Measurements from ENCODE around the gene TMEM9.

Gene TMEM9

DNA sequence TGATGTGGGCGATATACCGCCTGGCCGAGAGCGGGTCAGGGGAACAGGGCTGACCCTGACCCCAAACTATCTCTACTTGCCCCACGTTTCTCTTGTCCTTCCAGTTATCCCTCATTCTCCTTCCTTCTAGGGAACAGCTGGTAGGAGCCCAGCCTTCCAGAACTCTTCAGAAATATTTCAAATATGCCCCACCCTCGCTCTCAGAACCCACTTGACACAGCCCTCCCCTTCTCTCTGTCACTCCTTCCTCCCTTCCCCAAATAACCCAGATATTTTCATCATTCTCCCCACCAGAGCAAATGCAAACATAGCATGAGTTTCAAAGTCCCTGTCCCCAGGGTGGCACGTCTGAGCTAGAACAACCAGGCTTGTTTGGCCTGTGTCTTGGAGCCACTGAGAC lies 43.1 kb downstream of the TMEM9 start:
- Histone ChIP-seq H3K4me1 (ENCODE audit: control insufficient read depth in 1 of 2, insufficient read depth in 2 of 2, low read length in 2 of 2) (peaks cover 0 to 15% of the 10 kb centered on the region in 2 donors), H3K9me3 (ENCODE audit: control insufficient read depth in 1 of 2, low read length in 2 of 2) (no peaks in the 10 kb centered on the region), H3K27ac (ENCODE audit: low read length) (no peak overlapping the region), H3K27me3 (ENCODE audit: low read depth, low read length) (no peaks in the 10 kb centered on the region), H3K4me3 (ENCODE audit: low read depth in 1 of 2, low read length in 2 of 2) (no peak overlapping the region), H3K36me3 (ENCODE audit: control insufficient read depth in 1 of 2, insufficient read depth in 2 of 2, low read length in 2 of 2) (no peaks in the 10 kb centered on the region)

DNA sequence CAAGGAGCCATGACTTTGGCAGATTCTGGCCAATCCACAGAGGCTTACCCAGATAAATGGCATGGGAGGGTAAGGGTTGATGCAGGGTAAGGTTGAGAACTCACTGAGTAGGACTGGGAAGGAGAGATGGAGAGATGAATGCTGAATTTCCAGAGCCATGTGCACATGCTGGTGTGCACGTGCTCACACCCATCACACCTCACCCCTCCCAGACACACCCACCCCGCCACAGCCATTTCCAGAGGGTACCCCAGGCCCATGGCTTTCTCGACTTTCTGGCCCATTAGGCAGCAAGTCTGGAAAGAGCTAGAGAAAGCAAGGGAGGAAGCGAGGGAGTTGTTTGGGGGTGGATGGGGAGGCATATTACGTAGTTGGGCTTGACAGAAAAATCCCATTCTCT lies 43.7 kb downstream of the TMEM9 start:
- Histone ChIP-seq H3K9me3 (ENCODE audit: control insufficient read depth in 1 of 2, low read length in 2 of 2) (no peaks in the 10 kb centered on the region), H3K4me1 (ENCODE audit: control insufficient read depth in 1 of 2, insufficient read depth in 2 of 2, low read length in 2 of 2) (peaks cover 0 to 15% of the 10 kb centered on the region in 2 donors), H3K27ac (ENCODE audit: low read length) (no peak overlapping the region), H3K27me3 (ENCODE audit: low read depth, low read length) (no peaks in the 10 kb centered on the region), H3K4me3 (ENCODE audit: low read depth in 1 of 2, low read length in 2 of 2) (no peak overlapping the region), H3K36me3 (ENCODE audit: control insufficient read depth in 1 of 2, insufficient read depth in 2 of 2, low read length in 2 of 2) (no peaks in the 10 kb centered on the region)

DNA sequence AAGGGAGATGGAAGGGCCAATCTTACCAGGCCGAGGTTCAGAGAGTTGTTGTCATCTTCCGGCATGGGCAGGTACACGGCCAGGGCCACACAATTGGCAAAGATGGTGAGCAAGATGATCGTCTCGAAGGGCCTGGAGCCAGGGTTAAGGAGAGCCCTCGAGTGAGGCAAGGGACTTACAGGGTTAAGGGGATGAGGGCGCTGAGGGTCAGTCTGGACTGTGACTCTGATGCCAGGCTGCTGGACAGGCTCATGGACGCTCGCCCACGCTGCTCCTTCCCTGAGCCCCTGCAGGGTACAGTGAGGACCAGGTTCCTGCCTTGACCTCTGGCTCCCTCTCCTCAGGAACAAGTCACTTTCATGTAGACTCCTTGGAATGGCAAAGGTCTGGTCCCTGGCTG lies 44.1 kb downstream of the TMEM9 start:
- no peaks in the 10 kb centered on the region for H3K36me3 ChIP-seq (ENCODE audit: control insufficient read depth in 1 of 2, insufficient read depth in 2 of 2, low read length in 2 of 2)
- H3K27ac ChIP-seq (ENCODE audit: low read length) = no peak overlapping the region
- peaks cover 0 to 13% of the 10 kb centered on the region in 2 donors for H3K4me1 ChIP-seq (ENCODE audit: control insufficient read depth in 1 of 2, insufficient read depth in 2 of 2, low read length in 2 of 2)
- H3K27me3 ChIP-seq (ENCODE audit: low read depth, low read length) = no peaks in the 10 kb centered on the region
- no peak overlapping the region for H3K4me3 ChIP-seq (ENCODE audit: low read depth in 1 of 2, low read length in 2 of 2)
- no peaks in the 10 kb centered on the region for H3K9me3 ChIP-seq (ENCODE audit: control insufficient read depth in 1 of 2, low read length in 2 of 2)

DNA sequence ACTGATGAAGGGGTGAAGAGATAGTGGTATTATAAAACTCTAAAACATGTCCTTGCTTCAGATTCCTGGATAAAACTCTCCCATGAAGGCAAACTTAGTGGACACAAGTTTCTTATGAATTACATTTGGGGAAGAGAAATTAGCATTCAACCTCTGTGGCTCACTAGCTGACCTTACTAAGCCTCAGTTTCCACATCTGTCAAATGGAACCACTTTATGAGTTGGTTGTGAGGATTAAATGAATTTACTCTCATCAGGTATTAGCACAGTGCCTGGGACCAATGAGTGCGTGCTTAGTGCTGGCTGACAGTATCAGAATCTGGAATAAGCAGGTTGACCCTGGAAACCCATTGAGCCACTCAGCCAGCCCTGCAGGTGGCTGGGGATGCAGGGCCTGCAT lies 44.6 kb downstream of the TMEM9 start:
- peaks cover 0 to 10% of the 10 kb centered on the region in 2 donors for H3K4me1 ChIP-seq (ENCODE audit: control insufficient read depth in 1 of 2, insufficient read depth in 2 of 2, low read length in 2 of 2)
- H3K27ac ChIP-seq (ENCODE audit: low read length) = no peak overlapping the region
- no peak overlapping the region for H3K4me3 ChIP-seq (ENCODE audit: low read depth in 1 of 2, low read length in 2 of 2)

DNA sequence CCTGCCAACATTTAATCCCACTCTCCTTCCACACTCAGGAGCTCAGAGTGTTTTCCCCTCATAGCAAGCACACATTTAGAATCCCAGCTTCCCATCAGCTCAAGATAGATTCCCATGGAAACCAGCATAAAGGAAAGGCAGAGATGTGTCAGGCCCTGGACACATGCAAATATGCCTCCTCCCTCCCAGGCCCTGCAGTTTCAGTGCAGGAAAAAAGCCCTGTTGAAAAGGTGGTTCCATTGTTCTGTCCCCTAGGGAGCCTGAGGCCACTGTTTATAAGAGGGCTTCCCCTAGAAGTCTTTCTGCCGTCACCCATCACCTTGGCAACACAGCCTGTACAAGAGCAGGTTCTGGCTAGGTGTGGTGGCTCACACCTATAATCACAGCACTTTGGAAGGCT lies 45.7 kb downstream of the TMEM9 start:
- no peak overlapping the region for H3K4me3 ChIP-seq (ENCODE audit: low read depth in 1 of 2, low read length in 2 of 2)
- no peak overlapping the region for H3K27ac ChIP-seq (ENCODE audit: low read length)
- no peaks in the 10 kb centered on the region for H3K27me3 ChIP-seq (ENCODE audit: low read depth, low read length)
- peaks cover 0 to under 1% of the 10 kb centered on the region in 2 donors for H3K4me1 ChIP-seq (ENCODE audit: control insufficient read depth in 1 of 2, insufficient read depth in 2 of 2, low read length in 2 of 2)
- H3K9me3 ChIP-seq (ENCODE audit: control insufficient read depth in 1 of 2, low read length in 2 of 2) = no peaks in the 10 kb centered on the region
- no peaks in the 10 kb centered on the region for H3K36me3 ChIP-seq (ENCODE audit: control insufficient read depth in 1 of 2, insufficient read depth in 2 of 2, low read length in 2 of 2)

More for the DNA sequence above, 44.6 kb downstream of the TMEM9 start:
- Histone ChIP-seq H3K9me3 (ENCODE audit: control insufficient read depth in 1 of 2, low read length in 2 of 2) (no peaks in the 10 kb centered on the region), H3K27me3 (ENCODE audit: low read depth, low read length) (no peaks in the 10 kb centered on the region), H3K36me3 (ENCODE audit: control insufficient read depth in 1 of 2, insufficient read depth in 2 of 2, low read length in 2 of 2) (no peaks in the 10 kb centered on the region)

DNA sequence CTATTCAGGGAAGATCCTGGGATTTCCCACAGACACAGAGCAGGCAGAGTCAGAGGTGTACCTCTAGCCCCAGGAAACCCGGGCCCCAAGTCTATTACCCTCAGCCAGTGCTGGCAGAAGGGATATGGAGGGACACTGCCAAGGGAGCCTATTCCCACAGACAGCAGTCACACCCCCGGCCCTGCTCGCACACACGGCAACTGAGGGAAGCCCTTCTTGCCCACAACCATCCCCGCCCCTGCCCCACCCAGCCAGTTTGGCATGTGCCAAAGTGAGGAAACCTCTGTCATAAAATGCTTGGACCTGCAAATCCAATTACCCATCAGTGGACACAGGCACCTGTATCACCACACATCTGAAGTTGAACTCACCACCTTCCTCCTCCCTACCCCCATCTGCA lies 48.6 kb downstream of the TMEM9 start:
- Histone ChIP-seq H3K9me3 (ENCODE audit: control insufficient read depth in 1 of 2, low read length in 2 of 2) (no peaks in the 10 kb centered on the region), H3K4me1 (ENCODE audit: control insufficient read depth in 1 of 2, insufficient read depth in 2 of 2, low read length in 2 of 2) (no peaks in the 10 kb centered on the region), H3K27ac (ENCODE audit: low read length) (no peak overlapping the region), H3K4me3 (ENCODE audit: low read depth in 1 of 2, low read length in 2 of 2) (no peak overlapping the region), H3K36me3 (ENCODE audit: control insufficient read depth in 1 of 2, insufficient read depth in 2 of 2, low read length in 2 of 2) (no peaks in the 10 kb centered on the region), H3K27me3 (ENCODE audit: low read depth, low read length) (no peaks in the 10 kb centered on the region)

DNA sequence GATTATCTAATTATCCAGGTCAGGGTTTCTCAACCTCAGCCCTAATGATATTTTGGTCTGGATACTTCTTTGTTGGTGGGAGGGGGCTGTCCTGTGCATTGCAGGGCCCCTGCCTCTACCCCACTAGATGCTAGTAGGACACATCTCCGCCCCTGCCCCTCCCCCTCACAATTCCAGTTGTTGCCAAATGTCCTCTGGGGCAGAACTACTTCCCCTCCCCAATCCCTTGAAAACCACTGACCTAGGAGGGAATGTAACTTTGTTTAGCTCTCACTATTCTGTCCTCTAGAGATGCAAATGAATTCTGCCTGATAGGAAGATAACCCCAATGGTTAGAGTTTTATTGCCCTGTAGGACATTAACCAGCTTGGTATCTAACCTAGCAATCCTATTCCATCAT lies 50.1 kb downstream of the TMEM9 start:
- Histone ChIP-seq H3K9me3 (ENCODE audit: control insufficient read depth in 1 of 2, low read length in 2 of 2) (no peaks in the 10 kb centered on the region), H3K4me3 (ENCODE audit: low read depth in 1 of 2, low read length in 2 of 2) (no peak overlapping the region), H3K4me1 (ENCODE audit: control insufficient read depth in 1 of 2, insufficient read depth in 2 of 2, low read length in 2 of 2) (no peaks in the 10 kb centered on the region), H3K36me3 (ENCODE audit: control insufficient read depth in 1 of 2, insufficient read depth in 2 of 2, low read length in 2 of 2) (no peaks in the 10 kb centered on the region), H3K27ac (ENCODE audit: low read length) (no peak overlapping the region), H3K27me3 (ENCODE audit: low read depth, low read length) (no peaks in the 10 kb centered on the region)

DNA sequence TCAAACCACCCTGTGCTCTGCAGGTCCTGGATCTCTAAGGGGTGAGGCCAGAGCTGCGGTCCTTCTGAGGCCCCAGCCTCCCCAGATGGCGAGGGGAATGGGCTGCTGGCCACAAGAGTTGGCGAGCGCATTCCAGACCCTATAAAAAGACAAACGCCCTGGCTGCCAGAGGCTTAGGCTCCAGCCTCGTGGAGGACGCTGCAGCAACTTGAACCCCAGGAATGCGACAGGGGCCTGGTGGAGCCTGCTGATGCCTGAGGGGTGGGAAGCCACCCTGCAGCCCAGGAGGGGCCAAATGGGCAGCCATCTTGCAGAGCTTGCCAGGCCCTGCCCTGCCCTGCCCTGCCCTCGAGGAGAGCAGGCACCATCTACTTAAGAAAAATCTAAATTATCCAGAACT lies 50.6 kb downstream of the TMEM9 start:
- no peaks in the 10 kb centered on the region for H3K36me3 ChIP-seq (ENCODE audit: control insufficient read depth in 1 of 2, insufficient read depth in 2 of 2, low read length in 2 of 2)

DNA sequence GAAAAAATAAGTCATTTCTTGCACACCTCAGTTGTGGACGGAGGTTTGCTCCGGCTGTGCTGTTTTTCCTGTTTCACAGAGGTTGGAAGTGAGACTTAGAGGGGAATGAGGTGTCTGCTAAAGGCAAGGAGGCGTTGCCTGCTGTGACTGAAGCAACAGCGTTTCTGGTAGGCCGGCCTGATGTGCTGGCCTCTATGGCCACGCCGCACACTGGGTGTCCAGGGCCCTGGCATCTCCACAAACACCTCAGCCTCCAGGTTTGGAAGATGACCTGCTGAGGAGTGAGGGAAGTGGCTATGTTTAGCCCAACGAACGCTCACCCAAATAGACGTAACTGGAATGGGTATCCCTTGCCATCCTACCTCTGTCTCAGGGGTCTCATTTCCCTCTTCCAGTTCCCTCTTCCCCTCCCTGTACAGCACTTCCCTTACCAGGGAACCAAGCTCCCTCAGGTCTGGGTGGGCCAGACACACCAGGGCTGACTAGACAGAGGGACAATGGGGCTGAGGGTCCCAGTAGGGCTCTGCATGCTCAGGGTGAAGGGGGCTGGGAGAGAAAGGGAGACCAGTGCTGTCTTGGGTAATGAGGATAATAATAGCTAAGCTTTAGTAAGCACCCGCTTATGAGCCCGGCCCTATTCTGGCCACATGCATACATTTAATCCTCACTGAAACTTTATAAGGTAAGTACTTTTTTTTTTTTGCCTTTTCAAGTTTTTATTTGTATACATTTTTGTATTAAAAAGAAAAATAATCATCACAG lies 53.9 kb downstream of the TMEM9 start:
- Histone ChIP-seq H3K4me1 (ENCODE audit: control insufficient read depth in 1 of 2, insufficient read depth in 2 of 2, low read length in 2 of 2) (no peaks in the 10 kb centered on the region), H3K4me3 (ENCODE audit: low read depth in 1 of 2, low read length in 2 of 2) (no peak overlapping the region), H3K36me3 (ENCODE audit: control insufficient read depth in 1 of 2, insufficient read depth in 2 of 2, low read length in 2 of 2) (no peaks in the 10 kb centered on the region), H3K9me3 (ENCODE audit: control insufficient read depth in 1 of 2, low read length in 2 of 2) (no peaks in the 10 kb centered on the region), H3K27ac (ENCODE audit: low read length) (no peak overlapping the region), H3K27me3 (ENCODE audit: low read depth, low read length) (no peaks in the 10 kb centered on the region)

More for the DNA sequence above, 50.6 kb downstream of the TMEM9 start:
- H3K4me1 ChIP-seq (ENCODE audit: control insufficient read depth in 1 of 2, insufficient read depth in 2 of 2, low read length in 2 of 2) = no peaks in the 10 kb centered on the region
- no peak overlapping the region for H3K27ac ChIP-seq (ENCODE audit: low read length)
- no peaks in the 10 kb centered on the region for H3K9me3 ChIP-seq (ENCODE audit: control insufficient read depth in 1 of 2, low read length in 2 of 2)
- no peaks in the 10 kb centered on the region for H3K27me3 ChIP-seq (ENCODE audit: low read depth, low read length)
- H3K4me3 ChIP-seq (ENCODE audit: low read depth in 1 of 2, low read length in 2 of 2) = no peak overlapping the region

DNA sequence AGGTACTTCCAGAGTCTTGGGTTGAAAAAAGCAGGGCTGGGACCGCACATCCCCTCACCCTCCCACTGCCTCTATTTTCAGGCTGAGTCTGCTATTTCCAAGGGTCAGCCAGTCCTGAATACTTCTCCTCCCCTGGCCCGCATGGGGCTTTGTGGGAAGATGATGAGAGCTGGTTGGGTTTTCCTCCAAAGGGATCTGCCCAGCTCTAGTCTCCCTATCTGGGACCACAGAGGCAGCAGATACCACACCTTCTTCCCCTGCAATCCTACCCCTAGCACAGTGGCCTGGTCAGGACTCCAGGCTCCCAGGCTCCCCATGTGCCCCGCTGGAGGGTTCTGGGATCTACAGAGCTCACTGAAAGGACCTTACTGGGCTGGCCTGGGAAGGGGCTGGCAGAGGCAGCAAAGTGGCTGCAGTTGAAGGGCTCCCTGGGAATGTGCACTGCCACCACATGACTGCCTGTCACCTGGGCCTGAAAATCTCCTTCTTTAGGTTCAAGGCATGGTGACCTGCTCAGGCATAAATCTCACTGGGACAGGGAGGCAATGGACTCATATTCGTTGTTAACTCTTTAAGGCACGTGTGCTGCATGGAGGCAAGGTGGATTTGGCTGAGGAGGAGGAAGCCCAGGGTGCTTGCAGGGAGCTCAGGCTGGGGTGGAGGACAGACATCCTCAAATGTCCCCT lies 55.1 kb downstream of the TMEM9 start:
- Histone ChIP-seq H3K36me3 (ENCODE audit: control insufficient read depth in 1 of 2, insufficient read depth in 2 of 2, low read length in 2 of 2) (no peaks in the 10 kb centered on the region), H3K4me3 (ENCODE audit: low read depth in 1 of 2, low read length in 2 of 2) (no peak overlapping the region), H3K9me3 (ENCODE audit: control insufficient read depth in 1 of 2, low read length in 2 of 2) (no peaks in the 10 kb centered on the region), H3K27me3 (ENCODE audit: low read depth, low read length) (no peaks in the 10 kb centered on the region), H3K4me1 (ENCODE audit: control insufficient read depth in 1 of 2, insufficient read depth in 2 of 2, low read length in 2 of 2) (no peaks in the 10 kb centered on the region), H3K27ac (ENCODE audit: low read length) (no peak overlapping the region)

DNA sequence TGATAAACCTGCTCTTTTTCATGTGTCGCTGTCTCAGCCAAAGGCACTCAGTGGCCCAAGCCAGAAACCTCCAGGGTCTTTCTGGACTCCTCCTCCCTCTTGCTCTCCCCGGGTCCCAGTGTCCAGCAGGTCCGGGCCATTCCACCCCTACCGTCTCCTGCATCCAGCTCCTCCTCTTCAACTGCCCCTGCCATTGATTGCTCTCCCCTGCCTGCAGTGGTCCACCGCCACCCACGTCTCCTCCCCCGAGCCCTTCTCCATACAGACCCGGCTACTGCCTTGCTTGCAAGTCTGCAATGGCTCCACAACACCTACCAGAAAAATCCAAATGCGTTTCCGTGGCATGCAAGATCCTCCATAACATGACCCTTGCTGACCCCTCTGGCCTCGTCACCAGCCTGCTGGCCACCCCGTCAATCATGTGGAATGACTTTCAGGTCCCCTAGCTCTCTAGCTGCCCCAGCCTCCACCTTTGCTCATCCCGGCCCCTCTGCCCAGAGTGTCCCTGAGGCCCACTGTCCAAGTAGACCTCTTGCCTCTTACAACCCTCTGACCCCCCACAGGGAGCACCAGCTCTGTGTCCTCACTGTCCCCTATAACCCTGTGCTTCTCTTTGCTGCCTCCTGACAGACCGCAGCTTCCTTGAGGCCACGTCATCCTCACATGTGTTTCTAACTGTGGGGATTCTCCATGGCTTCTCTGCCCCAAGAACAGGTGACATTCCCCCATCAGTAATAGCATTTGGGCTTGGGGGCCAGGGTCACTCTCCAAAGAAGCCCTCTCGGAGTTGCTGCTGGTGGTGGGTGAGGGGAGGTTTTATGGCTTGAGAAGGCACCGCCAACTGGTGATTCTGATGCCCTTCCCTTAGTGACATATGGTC lies 57.1 kb downstream of the TMEM9 start:
- Histone ChIP-seq H3K27ac (ENCODE audit: low read length) (no peak overlapping the region), H3K4me3 (ENCODE audit: low read depth in 1 of 2, low read length in 2 of 2) (no peak overlapping the region), H3K27me3 (ENCODE audit: low read depth, low read length) (no peaks in the 10 kb centered on the region), H3K9me3 (ENCODE audit: control insufficient read depth in 1 of 2, low read length in 2 of 2) (no peaks in the 10 kb centered on the region), H3K4me1 (ENCODE audit: control insufficient read depth in 1 of 2, insufficient read depth in 2 of 2, low read length in 2 of 2) (no peaks in the 10 kb centered on the region), H3K36me3 (ENCODE audit: control insufficient read depth in 1 of 2, insufficient read depth in 2 of 2, low read length in 2 of 2) (no peaks in the 10 kb centered on the region)
